ENCODE results near the gene ADAM10.

ADAM10 gene

GRCh38 chr15:58717357-58717756 is 32.1 kb downstream of the ADAM10 start:
- H3K27ac ChIP-seq, result no peak overlapping the region
- TF ChIP-seq CTCF (IDR thresholded peaks at IDR 0.05) (no peak), ZFX (IDR thresholded peaks at IDR 0.05; ENCODE audit: borderline replicate concordance) (no peak)

GRCh38 chr15:58716027-58716426 is 33.5 kb downstream of the ADAM10 start:
- TF ChIP-seq ZFX (IDR thresholded peaks at IDR 0.05; ENCODE audit: borderline replicate concordance), result no peak
- no peak overlapping the region for H3K27ac ChIP-seq

GRCh38 chr15:58715266-58715917 is 34.1 kb downstream of the ADAM10 start:
- TF ChIP-seq CTCF (IDR thresholded peaks at IDR 0.05) (no peak), ZFX (IDR thresholded peaks at IDR 0.05; ENCODE audit: borderline replicate concordance) (no peak)
- H3K27ac ChIP-seq, result no peak overlapping the region

DNA sequence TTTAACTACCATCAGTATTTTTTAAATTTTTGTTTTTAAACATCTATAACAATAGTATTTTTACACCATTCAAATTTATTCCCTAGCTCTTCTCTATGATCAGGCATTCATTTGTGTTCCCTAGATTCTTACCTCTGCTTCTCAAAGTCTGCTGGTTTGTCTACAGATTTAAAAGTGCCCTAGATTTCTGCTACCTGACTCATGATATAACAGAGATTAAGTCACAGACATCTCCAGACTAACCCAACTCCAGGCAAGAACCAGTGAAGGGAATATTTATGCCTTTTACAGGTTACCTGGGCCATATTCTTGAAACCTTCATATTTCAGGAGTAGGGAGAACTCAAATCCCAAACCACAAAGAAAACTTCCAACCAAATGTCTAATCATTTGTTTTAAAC is 38.8 kb downstream of the ADAM10 start:
- no peak for TF ChIP-seq CTCF (IDR thresholded peaks at IDR 0.05)
- TF ChIP-seq ZFX (IDR thresholded peaks at IDR 0.05; ENCODE audit: borderline replicate concordance), result no peak
- no peak overlapping the region for H3K27ac ChIP-seq

- no peak overlapping the region for H3K27ac ChIP-seq
- TF ChIP-seq ZFX (IDR thresholded peaks at IDR 0.05; ENCODE audit: borderline replicate concordance), result no peak
- no peak for TF ChIP-seq CTCF (IDR thresholded peaks at IDR 0.05)
Measured at GRCh38 chr15:58707397-58707796, 42.1 kb downstream of the ADAM10 start.

DNA sequence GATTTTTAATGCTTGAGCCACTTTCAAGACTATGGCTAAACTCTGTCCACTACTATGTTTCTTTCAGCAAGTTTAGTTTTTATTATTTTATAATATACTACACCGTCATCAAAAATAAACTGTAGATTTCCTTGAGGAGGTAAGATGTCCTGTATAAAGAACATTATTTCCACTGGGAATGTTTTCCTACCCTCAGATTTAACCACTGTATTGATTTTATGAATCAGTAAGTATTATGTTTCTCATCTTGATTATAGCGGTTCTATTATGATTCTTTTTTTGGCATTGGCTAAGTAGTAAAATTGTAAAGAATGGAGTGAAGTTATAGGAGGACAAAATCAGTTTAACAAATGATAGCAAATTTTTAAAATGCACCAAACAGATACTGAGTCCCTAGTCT is 44.4 kb downstream of the ADAM10 start:
- H3K27ac ChIP-seq, result no peak overlapping the region
- no peak for TF ChIP-seq ZFX (IDR thresholded peaks at IDR 0.05; ENCODE audit: borderline replicate concordance)
- no peak for TF ChIP-seq CTCF (IDR thresholded peaks at IDR 0.05)

GRCh38 chr15:58704155-58704865 is 45.2 kb downstream of the ADAM10 start:
- TF ChIP-seq ZFX (IDR thresholded peaks at IDR 0.05; ENCODE audit: borderline replicate concordance) (no peak), CTCF (IDR thresholded peaks at IDR 0.05) (no peak)
- H3K27ac ChIP-seq, result no peak overlapping the region
